GM12892 (cell line): Measurements from ENCODE around the gene R3HDM1.
"Not testable (repeated sequence)": the region's sequence is repeated elsewhere in the genome, so short reads cannot be mapped to it uniquely, and the experiment has no call there.

ENCODE experiments used
- POLR2A ChIP-seq: IDR thresholded peaks from 2 replicates; pipeline ENCODE4 v1.6.1; 2011; ENCODE audit warnings: low read depth, low read length, control low read depth
- POLR2AphosphoS5 ChIP-seq: IDR thresholded peaks from 2 replicates; pipeline ENCODE4 v1.6.1; 2011; ENCODE audit warnings: low read depth, low read length, control low read depth
- TAF1 ChIP-seq: IDR thresholded peaks from 2 replicates; pipeline ENCODE4 v1.6.1; 2011; ENCODE audit warnings: low read depth, mild to moderate bottlenecking, control low read depth, low read length, borderline replicate concordance

DNA sequence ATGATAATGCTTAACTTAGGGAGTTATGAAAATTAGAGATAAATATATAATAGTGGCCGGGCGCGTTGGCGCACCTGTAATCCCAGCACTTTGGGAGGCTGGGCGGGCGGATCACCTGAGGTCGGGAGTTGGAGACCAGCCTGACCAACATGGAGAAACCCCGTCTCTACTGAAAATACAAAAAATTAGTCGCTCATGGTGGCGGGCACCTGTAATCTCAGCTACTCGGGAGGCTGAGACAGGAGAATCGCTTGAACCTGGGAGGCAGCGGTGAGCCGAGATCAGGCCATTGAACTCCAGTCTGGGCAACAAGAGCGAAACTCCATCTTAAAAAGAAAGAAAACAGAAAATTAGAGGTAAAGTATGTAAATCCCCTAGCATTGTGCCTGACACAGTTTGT lies 2.3 kb downstream of the R3HDM1 start:
- not testable (repeated sequence) for TF ChIP-seq POLR2A, POLR2AphosphoS5, TAF1
